ENCODE data around the gene NEB. TPM values are rescaled to one million over a fixed set of nuclear protein-coding genes. Genes with fewer than 3 reads are reported as not detected.
"Not testable (repeated sequence)": the region's sequence is repeated elsewhere in the genome, so short reads cannot be mapped to it uniquely, and the experiment has no call there.

Gene NEB
- total and polyA plus RNA-seq, 4 donors = 2.4 to 8.5 (median 7.1) TPM

- Histone ChIP-seq H3K27me3 (ENCODE audit: control insufficient read depth, insufficient read depth, low read length) (no peaks in the 10 kb centered on the region), H3K9me3 (ENCODE audit: control insufficient read depth, insufficient read depth, low read length) (no peaks in the 10 kb centered on the region), H3K4me3 (ENCODE audit: low read depth, low read length) (no peak overlapping the region), H3K27ac (ENCODE audit: low read depth, low read length) (no peak overlapping the region), H3K4me1 (ENCODE audit: control insufficient read depth, insufficient read depth, low read length) (no peaks in the 10 kb centered on the region), H3K36me3 (ENCODE audit: control insufficient read depth, insufficient read depth, low read length) (no peaks in the 10 kb centered on the region)
- DNase-seq (ENCODE audit: low read depth in 4 of 6, low spot score in 6 of 6) = no peak
- WGBS (ENCODE audit: insufficient coverage) = 100% methylated on average over 1 of the region's 1 CpG
Observed at GRCh38 chr2:151711025-151711424, 23.3 kb downstream of the NEB start.

- no peaks in the 10 kb centered on the region for H3K4me1 ChIP-seq (ENCODE audit: control insufficient read depth, insufficient read depth, low read length)
- no peaks in the 10 kb centered on the region for H3K36me3 ChIP-seq (ENCODE audit: control insufficient read depth, insufficient read depth, low read length)
- no peak for DNase-seq (ENCODE audit: low read depth in 4 of 6, low spot score in 6 of 6)
- H3K9me3 ChIP-seq (ENCODE audit: control insufficient read depth, insufficient read depth, low read length) = no peaks in the 10 kb centered on the region
- H3K27ac ChIP-seq (ENCODE audit: low read depth, low read length) = no peak overlapping the region
- WGBS (ENCODE audit: insufficient coverage) = 95% methylated on average over 3 of the region's 6 CpGs
- H3K4me3 ChIP-seq (ENCODE audit: low read depth, low read length) = no peak overlapping the region
- no peaks in the 10 kb centered on the region for H3K27me3 ChIP-seq (ENCODE audit: control insufficient read depth, insufficient read depth, low read length)
Observed at GRCh38 chr2:151708788-151709187, 25.5 kb downstream of the NEB start.

GRCh38 chr2:151707857-151708256, 26.4 kb downstream of the NEB start:
- H3K27ac ChIP-seq (ENCODE audit: low read depth, low read length) = no peak overlapping the region
- H3K4me1 ChIP-seq (ENCODE audit: control insufficient read depth, insufficient read depth, low read length) = no peaks in the 10 kb centered on the region
- H3K27me3 ChIP-seq (ENCODE audit: control insufficient read depth, insufficient read depth, low read length) = no peaks in the 10 kb centered on the region
- no peak overlapping the region for H3K4me3 ChIP-seq (ENCODE audit: low read depth, low read length)
- no peaks in the 10 kb centered on the region for H3K36me3 ChIP-seq (ENCODE audit: control insufficient read depth, insufficient read depth, low read length)
- no peak for DNase-seq (ENCODE audit: low read depth in 4 of 6, low spot score in 6 of 6)
- 55% methylated on average over 4 of the region's 4 CpGs for WGBS (ENCODE audit: insufficient coverage)
- no peaks in the 10 kb centered on the region for H3K9me3 ChIP-seq (ENCODE audit: control insufficient read depth, insufficient read depth, low read length)

- H3K36me3 ChIP-seq (ENCODE audit: control insufficient read depth, insufficient read depth, low read length); H3K27ac ChIP-seq (ENCODE audit: low read depth, low read length): not testable (repeated sequence)
- 96% methylated on average over 19 of the region's 29 CpGs for WGBS (ENCODE audit: insufficient coverage)
Observed at GRCh38 chr2:151704480-151704961, 29.8 kb downstream of the NEB start.

GRCh38 chr2:151698134-151698533, 36.1 kb downstream of the NEB start:
- not testable (repeated sequence) for H3K9me3 ChIP-seq (ENCODE audit: control insufficient read depth, insufficient read depth, low read length); H3K4me1 ChIP-seq (ENCODE audit: control insufficient read depth, insufficient read depth, low read length); H3K36me3 ChIP-seq (ENCODE audit: control insufficient read depth, insufficient read depth, low read length); DNase-seq (ENCODE audit: low read depth in 4 of 6, low spot score in 6 of 6); H3K27me3 ChIP-seq (ENCODE audit: control insufficient read depth, insufficient read depth, low read length); H3K27ac ChIP-seq (ENCODE audit: low read depth, low read length); H3K4me3 ChIP-seq (ENCODE audit: low read depth, low read length)

More at GRCh38 chr2:151704480-151704961, 29.8 kb downstream of the NEB start:
- not testable (repeated sequence) for H3K4me1 ChIP-seq (ENCODE audit: control insufficient read depth, insufficient read depth, low read length); H3K9me3 ChIP-seq (ENCODE audit: control insufficient read depth, insufficient read depth, low read length); H3K4me3 ChIP-seq (ENCODE audit: low read depth, low read length); H3K27me3 ChIP-seq (ENCODE audit: control insufficient read depth, insufficient read depth, low read length); DNase-seq (ENCODE audit: low read depth in 4 of 6, low spot score in 6 of 6)

- Histone ChIP-seq H3K4me3 (ENCODE audit: low read depth, low read length) (no peak overlapping the region), H3K36me3 (ENCODE audit: control insufficient read depth, insufficient read depth, low read length) (no peaks in the 10 kb centered on the region), H3K4me1 (ENCODE audit: control insufficient read depth, insufficient read depth, low read length) (no peaks in the 10 kb centered on the region), H3K9me3 (ENCODE audit: control insufficient read depth, insufficient read depth, low read length) (no peaks in the 10 kb centered on the region), H3K27me3 (ENCODE audit: control insufficient read depth, insufficient read depth, low read length) (no peaks in the 10 kb centered on the region), H3K27ac (ENCODE audit: low read depth, low read length) (no peak overlapping the region)
- no peak for DNase-seq (ENCODE audit: low read depth in 4 of 6, low spot score in 6 of 6)
- WGBS (ENCODE audit: insufficient coverage) = 79% methylated on average over 3 of the region's 3 CpGs
Observed at GRCh38 chr2:151695778-151696177, 38.5 kb downstream of the NEB start.

- no CpG with 5 or more reads among the region's 1 CpG for WGBS (ENCODE audit: insufficient coverage)
- Histone ChIP-seq H3K4me3 (ENCODE audit: low read depth, low read length) (no peak overlapping the region), H3K27me3 (ENCODE audit: control insufficient read depth, insufficient read depth, low read length) (no peaks in the 10 kb centered on the region), H3K36me3 (ENCODE audit: control insufficient read depth, insufficient read depth, low read length) (no peaks in the 10 kb centered on the region), H3K4me1 (ENCODE audit: control insufficient read depth, insufficient read depth, low read length) (no peaks in the 10 kb centered on the region), H3K27ac (ENCODE audit: low read depth, low read length) (no peak overlapping the region), H3K9me3 (ENCODE audit: control insufficient read depth, insufficient read depth, low read length) (no peaks in the 10 kb centered on the region)
- peak in 1 of 6 donors; percentile 19 for DNase-seq (ENCODE audit: low read depth in 4 of 6, low spot score in 6 of 6)
Observed at GRCh38 chr2:151691631-151692030, 42.6 kb downstream of the NEB start.

GRCh38 chr2:151688719-151689118, 45.6 kb downstream of the NEB start:
- no peaks in the 10 kb centered on the region for H3K36me3 ChIP-seq (ENCODE audit: control insufficient read depth, insufficient read depth, low read length)
- H3K27ac ChIP-seq (ENCODE audit: low read depth, low read length) = no peak overlapping the region
- H3K9me3 ChIP-seq (ENCODE audit: control insufficient read depth, insufficient read depth, low read length) = no peaks in the 10 kb centered on the region
- H3K4me3 ChIP-seq (ENCODE audit: low read depth, low read length) = no peak overlapping the region
- no peaks in the 10 kb centered on the region for H3K4me1 ChIP-seq (ENCODE audit: control insufficient read depth, insufficient read depth, low read length)
- DNase-seq (ENCODE audit: low read depth in 4 of 6, low spot score in 6 of 6) = no peak
- WGBS (ENCODE audit: insufficient coverage) = no CpG with 5 or more reads among the region's 2 CpGs
- no peaks in the 10 kb centered on the region for H3K27me3 ChIP-seq (ENCODE audit: control insufficient read depth, insufficient read depth, low read length)

GRCh38 chr2:151682459-151683003, 51.7 kb downstream of the NEB start:
- WGBS (ENCODE audit: insufficient coverage) = 75% methylated on average over 1 of the region's 4 CpGs
- no peak for DNase-seq (ENCODE audit: low read depth in 4 of 6, low spot score in 6 of 6)
- no peak overlapping the region for H3K4me3 ChIP-seq (ENCODE audit: low read depth, low read length)
- no peaks in the 10 kb centered on the region for H3K4me1 ChIP-seq (ENCODE audit: control insufficient read depth, insufficient read depth, low read length)
- no peaks in the 10 kb centered on the region for H3K9me3 ChIP-seq (ENCODE audit: control insufficient read depth, insufficient read depth, low read length)
- H3K36me3 ChIP-seq (ENCODE audit: control insufficient read depth, insufficient read depth, low read length) = no peaks in the 10 kb centered on the region
- H3K27ac ChIP-seq (ENCODE audit: low read depth, low read length) = no peak overlapping the region
- H3K27me3 ChIP-seq (ENCODE audit: control insufficient read depth, insufficient read depth, low read length) = no peaks in the 10 kb centered on the region

- Histone ChIP-seq H3K4me1 (ENCODE audit: control insufficient read depth, insufficient read depth, low read length) (no peaks in the 10 kb centered on the region), H3K9me3 (ENCODE audit: control insufficient read depth, insufficient read depth, low read length) (no peaks in the 10 kb centered on the region), H3K4me3 (ENCODE audit: low read depth, low read length) (no peak overlapping the region), H3K27ac (ENCODE audit: low read depth, low read length) (no peak overlapping the region), H3K36me3 (ENCODE audit: control insufficient read depth, insufficient read depth, low read length) (no peaks in the 10 kb centered on the region), H3K27me3 (ENCODE audit: control insufficient read depth, insufficient read depth, low read length) (no peaks in the 10 kb centered on the region)
- 95% methylated on average over 2 of the region's 3 CpGs for WGBS (ENCODE audit: insufficient coverage)
- no peak for DNase-seq (ENCODE audit: low read depth in 4 of 6, low spot score in 6 of 6)
Observed at GRCh38 chr2:151681051-151681450, 53.2 kb downstream of the NEB start.
